Measurements from ENCODE around the gene TMEM39A.

GRCh38 chr3:119468041-119468440, 4.6 kb upstream of the TMEM39A start:
- no peak for TF ChIP-seq CTCF (IDR thresholded peaks at IDR 0.05)
- TF ChIP-seq POLR2A (IDR thresholded peaks at IDR 0.05), result no peak
- TF ChIP-seq EP300 (IDR thresholded peaks at IDR 0.05), result no peak
